HepG2 (cell line): Measurements from ENCODE around the gene RAB14. TPM values are rescaled to one million over a fixed set of nuclear protein-coding genes. Genes with fewer than 3 reads are reported as not detected.

ENCODE experiments used
- ATAC-seq: fragments of 200-7000 bp; cut with Tn5 transposase; 3 replicates; pipeline ENCODE4 v1.9.1; 2020; ENCODE audit warnings: mild to moderate bottlenecking, moderate library complexity
- BruUV-seq: library from RNA; stranded (reverse); fragments of 400-500 nt; replicated peaks from 2 replicates; lab custom pipeline; 2021; lab: Mats Ljungman, UMichigan
- CTCF ChIA-PET: fragments of 300-600 bp; formaldehyde crosslinking; extraction: SDS; loops from one replicate; lab custom pipeline; 2021; ENCODE audit warnings: low total read pairs, inconsistent platforms, low intra/inter-chr PET ratio; lab: Yijun Ruan, JAX
- POLR2A ChIA-PET: fragments of 350-600 bp; sonication (Branson Sonifier 250); formaldehyde crosslinking; loops from one replicate; lab custom pipeline; 2020; ENCODE audit warnings: antibody characterized with exemption, inconsistent platforms; lab: Yijun Ruan, JAX
- DNase-seq: peaks from one replicate; pipeline ENCODE4 v3.0.0-alpha.2; 2015; ENCODE audit warnings: low spot score
- FAIRE-seq: peaks from 3 replicates; lab custom pipeline; 2011; peaks lifted over from hg19 to GRCh38; lab: Jason Lieb, UNC
- H2AFZ ChIP-seq: one replicate; pipeline ENCODE4 v1.6.1; 2011; ENCODE audit warnings: low read length, inconsistent platforms
- H3K27ac ChIP-seq: fragments of 300-600 bp; 3 replicates; pipeline ENCODE4 v1.8.0; 2011; ENCODE audit warnings: mixed run types, mild to moderate bottlenecking, mixed read lengths, low read length, inconsistent platforms; ENCODE audit not compliant: insufficient read depth; ENCODE audit errors: extremely low read length
- H3K27me3 ChIP-seq, 2 experiments: fragments of 200-600 bp in 1 of 2; 2 replicates in 1 of 2; 3 replicates in 1 of 2; pipeline versions ENCODE4 v1.6.0 to v1.8.0; 2011; ENCODE audit warnings: low read length in 2 of 2, mild to moderate bottlenecking in 2 of 2, moderate library complexity in 2 of 2, inconsistent platforms in 1 of 2; ENCODE audit not compliant: insufficient read depth in 2 of 2, control insufficient read depth in 1 of 2
- H3K36me3 ChIP-seq, 2 experiments: fragments of 200-600 bp in 1 of 2; replicated peaks in 1 of 2; 2 replicates in 1 of 2; 3 replicates in 1 of 2; pipeline versions ENCODE4 v1.5.1 to v1.8.0; 2011; ENCODE audit warnings: low read length in 2 of 2, inconsistent platforms in 1 of 2; ENCODE audit not compliant: insufficient read depth in 2 of 2, control insufficient read depth in 1 of 2
- H3K4me1 ChIP-seq: 2 replicates; pipeline ENCODE4 v1.5.1; 2012; ENCODE audit warnings: low read length, inconsistent platforms; ENCODE audit not compliant: insufficient read depth
- H3K4me2 ChIP-seq: 2 replicates; pipeline ENCODE4 v1.6.0; 2011; ENCODE audit warnings: low read depth, low read length, inconsistent platforms
- H3K4me3 ChIP-seq, 3 experiments: fragments of 200-600 bp in 1 of 3; sonication (generic), shearing (Covaris generic) in 1 of 3; replicated peaks in 1 of 3; 2 replicates each; pipeline ENCODE4 v1.5.1; 2011 to 2016; ENCODE audit warnings: low read length in 3 of 3, inconsistent platforms in 2 of 3, low read depth in 2 of 3, mild to moderate bottlenecking in 2 of 3, control low read depth in 1 of 3, mixed read lengths in 1 of 3; ENCODE audit not compliant: insufficient read depth in 1 of 3
- H3K79me2 ChIP-seq: one replicate; pipeline ENCODE4 v1.6.1; 2011; ENCODE audit warnings: low read length, inconsistent platforms; ENCODE audit not compliant: insufficient read depth
- H3K9ac ChIP-seq: 2 replicates; pipeline ENCODE4 v1.6.0; 2011; ENCODE audit warnings: mild to moderate bottlenecking, low read depth, low read length, inconsistent platforms; ENCODE audit not compliant: insufficient read depth
- H3K9me3 ChIP-seq: 2 replicates; pipeline ENCODE4 v1.5.1; 2012; ENCODE audit warnings: mild to moderate bottlenecking, low read length
- H4K20me1 ChIP-seq: 2 replicates; pipeline ENCODE4 v1.6.0; 2011; ENCODE audit warnings: inconsistent platforms, mild to moderate bottlenecking, low read length, moderate library complexity; ENCODE audit not compliant: insufficient read depth
- FUBP1 ChIP-seq: sonication (generic); formaldehyde crosslinking; IDR thresholded peaks from 2 replicates; pipeline ENCODE4 v1.5.1; 2020; ENCODE audit warnings: missing genetic modification reagents, mild to moderate bottlenecking, borderline replicate concordance
- HNRNPL ChIP-seq: fragments of 200-400 bp; formaldehyde crosslinking; IDR thresholded peaks from 2 replicates; pipeline ENCODE4 v1.6.1; 2017; ENCODE audit warnings: mild to moderate bottlenecking, low read depth, low read length
- JUNB ChIP-seq: sonication (generic); formaldehyde crosslinking; IDR thresholded peaks from 2 replicates; pipeline ENCODE4 v1.8.0; 2022; ENCODE audit warnings: missing genetic modification reagents, mild to moderate bottlenecking, borderline replicate concordance
- MYNN ChIP-seq: sonication (generic); formaldehyde crosslinking; IDR thresholded peaks from 2 replicates; pipeline ENCODE4 v1.4.0; 2020; ENCODE audit warnings: mild to moderate bottlenecking, low read depth, missing genetic modification reagents
- RAD21 ChIP-seq: fragments of 450-650 bp; formaldehyde crosslinking; IDR thresholded peaks from 2 replicates; pipeline ENCODE4 v1.5.0; 2020; ENCODE audit warnings: mild to moderate bottlenecking
- RFXANK ChIP-seq: IDR thresholded peaks from 2 replicates; pipeline ENCODE4 v1.6.1; 2016
- SSRP1 ChIP-seq: IDR thresholded peaks from 2 replicates; pipeline ENCODE4 v1.6.1; 2016; ENCODE audit warnings: control low read depth
- TOPORS ChIP-seq: sonication (generic); formaldehyde crosslinking; IDR thresholded peaks from 2 replicates; pipeline ENCODE4 v1.8.0; 2023; ENCODE audit warnings: mild to moderate bottlenecking, missing genetic modification reagents
- ZFAT ChIP-seq: sonication (generic); formaldehyde crosslinking; conservative IDR thresholded peaks from 2 replicates; pipeline ENCODE4 v1.8.1; 2023; ENCODE audit warnings: missing genetic modification reagents, inconsistent platforms
- ZFP91 ChIP-seq: sonication (generic); formaldehyde crosslinking; IDR thresholded peaks from 2 replicates; pipeline ENCODE4 v1.9.0; 2022; ENCODE audit warnings: missing genetic modification reagents, mild to moderate bottlenecking, borderline replicate concordance
- ZNF562 ChIP-seq: sonication (generic); formaldehyde crosslinking; IDR thresholded peaks from 2 replicates; pipeline ENCODE4 v1.8.0; 2022; ENCODE audit warnings: missing genetic modification reagents, borderline replicate concordance
- ZNF678 ChIP-seq: sonication (generic); formaldehyde crosslinking; IDR thresholded peaks from 2 replicates; pipeline ENCODE4 v1.4.0; 2020; ENCODE audit warnings: mild to moderate bottlenecking, missing genetic modification reagents
- ZNF709 ChIP-seq: sonication (generic); formaldehyde crosslinking; IDR thresholded peaks from 2 replicates; pipeline ENCODE4 v1.5.0; 2020; ENCODE audit warnings: mild to moderate bottlenecking, missing genetic modification reagents
- ZNF891 ChIP-seq: sonication (generic); formaldehyde crosslinking; IDR thresholded peaks from 2 replicates; pipeline ENCODE4 v1.5.0; 2020; ENCODE audit warnings: mild to moderate bottlenecking, missing genetic modification reagents
- WGBS: methylation state at CpG from one replicate; pipeline ENCODE4 v1.1.6; 2017; ENCODE audit warnings: low lambda C conversion rate; 5-methylcytosine and 5-hydroxymethylcytosine counted together
- in situ Hi-C: cut with HindIII; loops from 2 replicates; pipeline ENCODE4 v1.10.0; 2017; ENCODE audit warnings: low pct_unique_long_range_greater_than_20kb; ENCODE audit not compliant: extremely low pct_ligation_motif_present
- intact Hi-C: fragments of 100-400 bp; cut with micrococcal nuclease; formaldehyde crosslinking; loops from one replicate; pipeline ENCODE4 v1.10.0; 2022; ENCODE audit not compliant: unreplicated experiment
- polyA plus RNA-seq, 8 experiments: library from polyadenylated mRNA; depleted of rRNA in 3 of 8; stranded (reverse) in 7 of 8; unstranded in 1 of 8; fragments of >200 nt; fragmentation: Illumina TruSeq in 4 of 8; extraction: Trizol in 4 of 8; gene quantifications; 2 replicates each; pipeline versions ENCODE4 v1.2.1 to v1.2.3, GENCODE V29; 2011 to 2016; ENCODE audit warnings: low read depth in 4 of 8, missing spikeins in 1 of 8, mixed read lengths in 1 of 8; ENCODE audit not compliant: insufficient read depth in 1 of 8
- total RNA-seq, 5 experiments: library from RNA; depleted of rRNA; stranded (reverse); fragments of >200 nt; fragmentation: Illumina TruSeq; extraction: Trizol; gene quantifications; 2 replicates each; pipeline ENCODE4 v1.2.3, GENCODE V29; 2016; ENCODE audit warnings: low read depth in 1 of 5
- TF ChIP-seq, protein P1 (sequence below): sonication (generic); formaldehyde crosslinking; IDR thresholded peaks from 2 replicates; pipeline ENCODE4 v1.5.1; 2020; ENCODE audit warnings: missing genetic modification reagents, mild to moderate bottlenecking, borderline replicate concordance
- TF ChIP-seq, protein P2 (sequence below): sonication (generic); formaldehyde crosslinking; IDR thresholded peaks from 2 replicates; pipeline ENCODE4 v1.4.0; 2020; ENCODE audit warnings: missing genetic modification reagents

The RAB14 gene
- total and polyA plus RNA-seq, 2 of the 13 experiments (the other 11 are each of a cell fraction or from before 2014, with no cell fraction given), result 17.4 to 19.3 TPM

- intact Hi-C loops, result loop anchor here (1.0 to 5.0 kb wide), 4 partner anchors 69 to 187 kb away; no protein-coding TSS in a partner anchor
- H4K20me1 ChIP-seq, result no peaks in the 10 kb centered on the region
- no peaks in the 10 kb centered on the region for H3K27me3 ChIP-seq
- peak; percentile 91 for FAIRE-seq
- no peaks in the 10 kb centered on the region for H3K36me3 ChIP-seq
- peak overlapping the region; percentile 64 for H3K4me2 ChIP-seq
- no peaks in the 10 kb centered on the region for H3K79me2 ChIP-seq
- H3K9ac ChIP-seq, result no peak overlapping the region
- in situ Hi-C loops, result loop anchor here (5.0 kb wide), 1 partner anchor 104 kb away; no protein-coding TSS in a partner anchor
- POLR2A ChIA-PET, result interaction anchor here (1.2 to 3.8 kb wide), 2 partner anchors 12 to 74 kb away, joined by 5 to 18 read pairs; partner anchors contain the start of gene RAB14
- BruUV-seq, result no TSS peak
- H3K4me3 ChIP-seq, result peak overlapping the region in 1 of 3 experiments; percentile 18; a peak in 1 of 6 replicates
- peak; percentile 77 for DNase-seq
- 16% methylated on average over 8 of the region's 9 CpGs for WGBS
- no peaks in the 10 kb centered on the region for H3K9me3 ChIP-seq
- no peak overlapping the region for H3K27ac ChIP-seq
- H3K4me1 ChIP-seq, result peaks cover 8% of the 10 kb centered on the region
- H2AFZ ChIP-seq, result no peak overlapping the region
- peak; percentile 96 for ATAC-seq
- CTCF ChIA-PET, result interaction anchor here (1.2 to 2.1 kb wide), 5 partner anchors 9 to 187 kb away, joined by 4 to 21 read pairs (median 5); no protein-coding TSS in a partner anchor
- TF ChIP-seq JUNB (CRISPR knock-in tag) (no peak), MYNN (CRISPR knock-in tag) (no peak), ZNF678 (CRISPR knock-in tag) (no peak), ZNF562 (no peak), ZNF891 (no peak), TOPORS (CRISPR knock-in tag) (no peak), SSRP1 (CRISPR knock-in tag) (no peak), ZNF709 (no peak), RFXANK (CRISPR knock-in tag) (no peak), HNRNPL (no peak), ZFP91 (CRISPR knock-in tag) (peak; percentile 41; the same call in 1 of the 2 replicates), ZFAT (no peak), RAD21 (CRISPR knock-in tag) (peak; percentile 94), FUBP1 (CRISPR knock-in tag) (no peak)
- TF ChIP-seq, protein P1, sequence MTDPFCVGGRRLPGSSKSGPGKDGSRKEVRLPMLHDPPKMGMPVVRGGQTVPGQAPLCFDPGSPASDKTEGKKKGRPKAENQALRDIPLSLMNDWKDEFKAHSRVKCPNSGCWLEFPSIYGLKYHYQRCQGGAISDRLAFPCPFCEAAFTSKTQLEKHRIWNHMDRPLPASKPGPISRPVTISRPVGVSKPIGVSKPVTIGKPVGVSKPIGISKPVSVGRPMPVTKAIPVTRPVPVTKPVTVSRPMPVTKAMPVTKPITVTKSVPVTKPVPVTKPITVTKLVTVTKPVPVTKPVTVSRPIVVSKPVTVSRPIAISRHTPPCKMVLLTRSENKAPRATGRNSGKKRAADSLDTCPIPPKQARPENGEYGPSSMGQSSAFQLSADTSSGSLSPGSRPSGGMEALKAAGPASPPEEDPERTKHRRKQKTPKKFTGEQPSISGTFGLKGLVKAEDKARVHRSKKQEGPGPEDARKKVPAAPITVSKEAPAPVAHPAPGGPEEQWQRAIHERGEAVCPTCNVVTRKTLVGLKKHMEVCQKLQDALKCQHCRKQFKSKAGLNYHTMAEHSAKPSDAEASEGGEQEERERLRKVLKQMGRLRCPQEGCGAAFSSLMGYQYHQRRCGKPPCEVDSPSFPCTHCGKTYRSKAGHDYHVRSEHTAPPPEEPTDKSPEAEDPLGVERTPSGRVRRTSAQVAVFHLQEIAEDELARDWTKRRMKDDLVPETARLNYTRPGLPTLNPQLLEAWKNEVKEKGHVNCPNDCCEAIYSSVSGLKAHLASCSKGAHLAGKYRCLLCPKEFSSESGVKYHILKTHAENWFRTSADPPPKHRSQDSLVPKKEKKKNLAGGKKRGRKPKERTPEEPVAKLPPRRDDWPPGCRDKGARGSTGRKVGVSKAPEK, result no peak
- TF ChIP-seq, protein P2, sequence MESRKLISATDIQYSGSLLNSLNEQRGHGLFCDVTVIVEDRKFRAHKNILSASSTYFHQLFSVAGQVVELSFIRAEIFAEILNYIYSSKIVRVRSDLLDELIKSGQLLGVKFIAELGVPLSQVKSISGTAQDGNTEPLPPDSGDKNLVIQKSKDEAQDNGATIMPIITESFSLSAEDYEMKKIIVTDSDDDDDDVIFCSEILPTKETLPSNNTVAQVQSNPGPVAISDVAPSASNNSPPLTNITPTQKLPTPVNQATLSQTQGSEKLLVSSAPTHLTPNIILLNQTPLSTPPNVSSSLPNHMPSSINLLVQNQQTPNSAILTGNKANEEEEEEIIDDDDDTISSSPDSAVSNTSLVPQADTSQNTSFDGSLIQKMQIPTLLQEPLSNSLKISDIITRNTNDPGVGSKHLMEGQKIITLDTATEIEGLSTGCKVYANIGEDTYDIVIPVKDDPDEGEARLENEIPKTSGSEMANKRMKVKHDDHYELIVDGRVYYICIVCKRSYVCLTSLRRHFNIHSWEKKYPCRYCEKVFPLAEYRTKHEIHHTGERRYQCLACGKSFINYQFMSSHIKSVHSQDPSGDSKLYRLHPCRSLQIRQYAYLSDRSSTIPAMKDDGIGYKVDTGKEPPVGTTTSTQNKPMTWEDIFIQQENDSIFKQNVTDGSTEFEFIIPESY, result no peak
Measured at GRCh38 chr9:121213136-121213806, 11.6 kb upstream of the RAB14 start.
